Dermis microvascular lymphatic vessel endothelial cell (primary cell): ENCODE measurements around the gene ZNF488. TPM values are rescaled to one million over a fixed set of nuclear protein-coding genes. Genes with fewer than 3 reads are reported as not detected.
"Not testable (repeated sequence)": the region's sequence is repeated elsewhere in the genome, so short reads cannot be mapped to it uniquely, and the experiment has no call there.

Experiments used
- DNase-seq, 2 donors: peaks; one replicate each; pipeline versions ENCODE4 v3.0.0 to v3.0.0-alpha.2; 2010; ENCODE audit warnings: low read depth in 2 of 2
- total RNA-seq: library from RNA; depleted of rRNA; stranded (reverse); fragments of >200 nt; gene quantifications from 2 replicates; pipeline ENCODE4 v1.2.1, GENCODE V29; 2014

ZNF488 gene, protein sequence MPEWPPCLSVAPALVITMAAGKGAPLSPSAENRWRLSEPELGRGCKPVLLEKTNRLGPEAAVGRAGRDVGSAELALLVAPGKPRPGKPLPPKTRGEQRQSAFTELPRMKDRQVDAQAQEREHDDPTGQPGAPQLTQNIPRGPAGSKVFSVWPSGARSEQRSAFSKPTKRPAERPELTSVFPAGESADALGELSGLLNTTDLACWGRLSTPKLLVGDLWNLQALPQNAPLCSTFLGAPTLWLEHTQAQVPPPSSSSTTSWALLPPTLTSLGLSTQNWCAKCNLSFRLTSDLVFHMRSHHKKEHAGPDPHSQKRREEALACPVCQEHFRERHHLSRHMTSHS
- 0.13 TPM in 2 replicates for total RNA-seq

DNA sequence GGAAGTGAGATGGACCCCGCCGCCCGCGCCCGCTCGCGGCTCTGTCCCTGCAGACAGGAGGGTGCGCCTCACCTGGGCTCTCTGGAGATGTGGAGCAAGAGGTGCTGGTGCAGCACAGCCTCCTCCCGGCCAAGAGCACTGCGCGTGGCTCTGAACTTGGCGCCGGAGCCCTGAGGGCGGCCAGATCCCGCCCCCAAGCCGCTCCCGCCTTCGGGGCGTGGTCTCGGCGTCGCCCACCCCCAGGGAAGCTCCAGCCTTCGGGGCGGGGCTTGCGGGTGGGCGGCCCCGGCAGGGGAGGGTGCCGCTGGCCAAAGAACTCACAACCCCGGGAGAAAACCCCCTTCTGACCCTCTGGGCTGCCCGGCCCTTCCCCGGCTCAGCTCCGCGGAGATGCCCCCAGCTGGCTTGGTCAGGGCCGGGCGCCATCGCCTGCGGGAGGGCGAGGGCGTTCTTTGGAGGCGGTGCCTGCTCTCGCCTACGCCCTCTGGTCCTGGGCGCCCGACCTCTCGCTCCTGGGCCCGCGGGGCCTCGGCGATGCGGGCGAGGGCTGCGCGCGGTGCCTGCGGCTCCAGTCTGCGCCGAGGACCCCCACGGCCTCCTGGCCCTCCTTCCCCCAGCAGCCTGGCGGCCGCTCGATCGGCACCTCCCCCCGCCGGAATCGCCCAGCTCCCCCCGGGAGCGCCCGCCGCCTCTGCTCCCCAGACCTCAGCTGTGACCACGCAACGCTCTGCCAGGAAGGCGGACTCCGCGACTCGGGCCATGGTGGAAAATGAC, at the start of gene ZNF488:
Gene ZNF488 (minus strand): TSS at position 146 of the 774 bp plus-strand sequence. CDS start 15,464 bp downstream, outside the sequence.
- peak; percentile 30 to 76 for DNase-seq

DNA sequence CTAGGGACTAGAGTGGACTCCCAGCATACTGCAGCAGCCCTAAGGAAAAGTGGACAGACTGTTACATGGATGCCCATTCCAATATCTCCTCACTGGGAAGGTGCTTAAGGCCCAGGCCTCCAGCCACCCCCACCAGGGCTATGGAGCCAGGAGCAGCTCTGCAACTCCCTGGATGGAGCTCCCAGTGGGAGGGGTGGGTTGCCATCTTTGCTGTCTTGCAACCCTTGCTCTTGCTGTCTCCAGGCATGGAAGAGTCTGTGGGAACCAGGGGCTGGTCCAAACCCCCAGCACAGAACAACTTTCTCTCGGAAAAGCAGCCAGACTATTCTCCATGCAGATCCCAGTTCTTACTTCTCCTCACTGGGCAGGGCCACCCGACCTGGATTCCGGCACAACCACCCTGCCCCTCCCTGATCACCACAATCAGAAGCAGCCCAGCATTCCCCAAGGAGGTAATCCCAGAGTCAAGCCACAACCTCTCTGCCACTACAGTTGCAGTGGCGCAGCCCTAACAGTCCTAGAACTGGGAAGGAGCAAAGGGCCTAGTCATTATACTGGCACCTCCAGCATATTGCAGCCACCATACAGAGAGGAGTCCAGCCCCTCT, 41.8 kb upstream of the ZNF488 start:
- DNase-seq, result no peak

DNA sequence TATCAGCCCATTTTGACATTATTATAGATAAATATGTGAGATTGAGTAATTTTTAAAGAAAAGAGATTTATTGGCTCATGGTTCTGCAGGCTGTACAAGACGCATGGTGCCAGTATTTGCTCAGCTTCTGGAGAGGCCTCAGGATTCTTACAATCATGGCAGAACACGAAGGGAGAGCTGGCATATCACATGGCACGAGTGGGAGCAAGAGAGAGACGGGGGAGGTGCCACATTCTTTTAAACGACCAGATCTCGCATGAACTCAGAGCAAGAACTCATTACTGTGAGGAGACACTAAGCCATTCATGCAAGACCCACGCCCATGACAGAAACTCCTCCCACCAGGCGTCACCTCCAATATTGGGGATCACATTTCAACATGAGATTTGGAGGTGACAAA, 40.1 kb upstream of the ZNF488 start:
- DNase-seq, result no peak

DNA sequence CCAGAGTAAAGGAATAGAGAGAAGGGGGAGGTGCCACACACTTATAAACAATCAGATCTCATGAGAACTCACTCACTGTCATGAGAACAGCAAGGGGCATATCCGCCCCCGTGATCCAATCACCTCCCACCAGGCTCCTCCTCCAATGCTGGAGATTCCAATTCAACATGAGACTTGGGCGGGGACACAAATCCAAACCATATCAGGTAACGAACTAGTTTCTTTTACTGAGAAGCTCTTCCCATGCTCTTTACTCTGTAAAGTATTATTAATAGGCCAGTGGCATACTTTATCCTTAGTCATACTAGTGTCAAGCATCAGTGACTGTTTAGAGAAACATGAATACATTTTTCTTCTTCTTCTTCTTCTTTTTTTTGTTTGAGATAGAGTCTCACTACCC, 39.4 kb upstream of the ZNF488 start:
- no peak for DNase-seq

DNA sequence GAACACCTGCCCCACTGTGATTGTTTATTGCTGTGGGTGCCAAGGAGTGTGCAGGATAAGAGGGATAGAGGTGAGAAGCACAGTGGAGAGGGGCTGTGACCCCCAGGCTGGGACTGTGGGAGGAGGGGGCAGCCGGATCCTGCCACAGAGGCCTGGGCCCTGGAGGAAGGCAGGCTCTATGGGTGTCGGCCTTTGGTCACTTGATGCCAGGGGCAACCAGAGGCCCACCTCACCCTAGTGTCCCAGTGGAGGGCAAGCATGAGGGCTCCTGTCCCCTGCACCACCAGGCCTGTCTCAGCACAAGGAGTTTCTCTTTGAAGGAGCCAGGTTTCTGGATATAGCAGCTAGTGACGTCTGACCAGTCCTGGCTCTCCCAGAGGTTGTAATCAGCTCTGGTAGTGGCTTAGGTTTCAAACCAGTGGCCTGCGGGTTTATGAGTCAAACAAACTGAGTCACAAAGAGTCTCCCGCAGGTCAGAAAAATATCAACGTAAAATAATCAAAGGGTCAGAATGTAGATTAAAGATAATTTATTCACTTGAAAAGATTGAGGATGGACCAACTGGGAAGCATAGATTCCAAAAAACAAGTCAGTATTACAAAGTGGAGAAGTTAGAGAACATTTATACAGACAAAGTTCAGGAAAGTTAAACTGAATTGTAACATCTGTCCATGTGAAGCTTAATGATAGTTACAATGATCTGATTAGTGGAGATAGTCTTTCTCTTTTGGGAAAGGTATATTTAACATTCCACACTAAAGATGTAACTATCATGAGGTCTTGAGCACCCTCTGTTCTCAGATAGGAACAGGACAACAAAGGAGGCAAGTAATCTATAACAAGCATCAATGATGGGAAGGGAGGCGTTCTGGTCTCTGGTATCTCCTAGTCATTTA, 37.2 kb upstream of the ZNF488 start:
- DNase-seq, result no peak

DNA sequence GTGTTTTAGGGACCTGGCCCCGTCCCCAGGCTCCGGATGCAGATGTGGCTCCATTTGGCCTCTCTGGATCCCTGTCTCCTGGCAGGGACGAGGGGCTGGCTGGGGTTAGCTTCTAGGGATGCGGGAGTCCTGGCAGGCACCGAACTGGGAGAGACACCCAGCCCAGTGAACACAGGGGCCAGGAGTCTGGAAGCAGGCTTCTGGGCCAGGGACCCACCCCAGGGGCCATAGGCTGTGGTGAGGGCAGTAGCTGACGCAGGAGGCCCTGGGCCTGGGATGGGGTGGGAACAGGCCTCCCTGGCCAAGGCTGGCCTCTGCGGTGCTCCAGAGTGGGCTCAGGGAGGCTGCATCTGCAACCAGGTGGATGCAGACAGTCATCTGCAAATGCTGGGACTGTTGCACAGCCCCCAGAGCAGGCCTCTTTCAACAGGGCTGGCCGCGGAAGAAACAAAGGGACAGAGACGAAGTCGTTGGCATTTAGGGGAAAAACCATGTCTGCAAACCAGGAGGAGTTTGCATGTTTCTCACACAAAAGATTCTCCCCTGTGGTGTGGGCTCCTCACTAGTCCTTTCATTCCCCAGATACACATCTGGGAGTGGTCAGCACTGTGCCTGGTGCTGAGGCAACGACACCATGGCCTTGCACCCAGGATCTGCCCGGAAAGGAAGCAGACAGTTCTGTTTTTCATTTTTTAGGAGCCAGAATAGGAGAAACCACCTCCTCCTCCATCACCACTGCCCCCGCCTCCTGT, 36.4 kb upstream of the ZNF488 start:
- DNase-seq, result no peak

DNA sequence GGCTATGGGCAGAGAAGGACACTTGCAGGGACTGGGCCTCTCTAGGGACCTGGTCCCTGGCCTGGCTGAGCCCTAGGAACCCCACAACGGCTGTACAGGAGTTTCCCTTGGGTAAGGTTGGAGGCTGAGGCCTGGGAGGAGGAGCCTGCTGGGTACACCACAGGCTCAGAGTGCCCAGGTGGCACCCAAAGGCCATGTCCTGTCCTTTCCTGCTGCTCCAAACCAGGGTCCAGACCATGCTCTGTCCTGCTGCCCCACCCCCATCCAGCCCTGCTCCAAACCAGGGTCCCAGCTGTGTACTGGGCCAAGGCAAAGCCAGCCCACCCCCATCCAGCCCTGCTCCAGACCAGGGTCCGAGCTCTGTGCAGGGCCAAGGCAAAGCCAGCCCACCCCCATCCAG, 35.3 kb upstream of the ZNF488 start:
- no peak for DNase-seq

DNA sequence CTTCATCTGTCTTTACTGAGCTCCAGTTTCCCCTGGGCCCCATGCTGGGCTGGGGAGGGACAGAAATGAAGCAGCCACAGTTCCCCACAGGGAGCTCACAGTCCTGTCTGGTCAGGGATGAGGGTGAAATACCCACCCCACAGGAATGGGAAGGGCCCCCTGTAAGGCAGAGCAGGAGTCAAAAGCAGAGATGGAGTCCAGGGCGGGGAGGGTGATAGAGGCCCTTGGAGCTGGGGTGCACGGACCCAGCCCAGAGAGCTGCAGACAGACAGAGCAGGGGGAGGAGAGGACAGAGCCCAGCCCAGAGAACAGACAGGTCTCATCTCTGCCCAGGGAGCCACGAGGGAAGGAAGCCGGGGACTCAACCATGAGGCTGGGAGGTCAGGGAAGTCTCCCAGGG, 34.9 kb upstream of the ZNF488 start:
- no peak for DNase-seq

DNA sequence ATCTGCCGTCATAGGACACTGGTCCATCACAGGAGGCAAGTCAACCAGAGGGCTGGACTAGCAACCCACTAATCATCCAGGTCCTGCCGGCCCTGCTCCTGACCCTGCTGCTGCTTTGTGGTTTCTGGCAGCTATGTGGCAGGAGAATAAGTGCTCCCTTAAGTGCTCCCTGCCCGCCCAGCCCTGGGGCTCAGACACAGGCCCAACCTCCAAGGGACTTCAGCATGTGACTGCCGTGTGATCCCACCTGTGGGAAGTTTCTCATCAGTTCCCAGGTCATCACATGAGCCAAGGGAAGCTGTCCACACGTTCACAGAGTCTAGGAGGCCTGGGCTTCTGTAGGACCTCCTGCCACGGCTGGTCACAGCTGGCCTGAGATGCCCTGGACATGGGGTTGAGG, 34.2 kb upstream of the ZNF488 start:
- no peak for DNase-seq

DNA sequence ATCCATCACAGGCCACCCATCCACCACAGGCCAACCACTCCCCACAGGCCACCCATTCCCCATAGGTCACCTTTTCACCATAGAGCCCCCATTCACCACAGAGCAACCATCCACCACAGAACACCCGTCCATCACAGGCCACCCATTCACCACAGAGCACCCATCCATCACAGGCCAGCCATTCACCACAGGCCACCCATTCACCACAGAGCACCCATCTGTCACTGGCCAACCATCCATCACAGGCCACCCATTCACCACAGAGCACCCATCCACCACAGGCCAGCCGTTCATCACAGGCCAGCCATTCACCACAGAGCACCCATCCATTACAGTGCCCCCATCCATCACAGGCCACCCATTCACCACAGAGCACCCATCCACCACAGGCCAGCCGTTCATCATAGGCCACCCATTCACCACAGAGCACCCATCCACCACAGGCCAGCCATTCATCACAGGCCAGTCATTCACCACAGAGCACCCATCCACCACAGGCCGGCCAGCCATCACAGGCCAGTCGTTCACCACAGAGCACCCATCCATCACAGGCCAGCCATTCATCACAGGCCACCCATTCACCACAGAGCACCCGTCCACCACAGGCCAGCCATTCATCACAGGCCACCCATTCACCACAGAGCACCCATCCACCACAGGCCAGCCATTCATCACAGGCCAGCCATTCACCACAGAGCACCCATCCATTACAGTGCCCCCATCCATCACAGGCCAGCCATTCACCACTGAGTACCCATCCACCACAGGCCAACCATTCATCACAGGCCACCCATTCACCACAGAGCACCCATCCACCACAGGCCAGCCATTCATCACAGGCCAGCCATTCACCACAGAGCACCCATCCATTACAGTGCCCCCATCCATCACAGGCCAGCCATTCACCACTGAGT, 32.5 kb upstream of the ZNF488 start:
- not testable (repeated sequence) for DNase-seq

DNA sequence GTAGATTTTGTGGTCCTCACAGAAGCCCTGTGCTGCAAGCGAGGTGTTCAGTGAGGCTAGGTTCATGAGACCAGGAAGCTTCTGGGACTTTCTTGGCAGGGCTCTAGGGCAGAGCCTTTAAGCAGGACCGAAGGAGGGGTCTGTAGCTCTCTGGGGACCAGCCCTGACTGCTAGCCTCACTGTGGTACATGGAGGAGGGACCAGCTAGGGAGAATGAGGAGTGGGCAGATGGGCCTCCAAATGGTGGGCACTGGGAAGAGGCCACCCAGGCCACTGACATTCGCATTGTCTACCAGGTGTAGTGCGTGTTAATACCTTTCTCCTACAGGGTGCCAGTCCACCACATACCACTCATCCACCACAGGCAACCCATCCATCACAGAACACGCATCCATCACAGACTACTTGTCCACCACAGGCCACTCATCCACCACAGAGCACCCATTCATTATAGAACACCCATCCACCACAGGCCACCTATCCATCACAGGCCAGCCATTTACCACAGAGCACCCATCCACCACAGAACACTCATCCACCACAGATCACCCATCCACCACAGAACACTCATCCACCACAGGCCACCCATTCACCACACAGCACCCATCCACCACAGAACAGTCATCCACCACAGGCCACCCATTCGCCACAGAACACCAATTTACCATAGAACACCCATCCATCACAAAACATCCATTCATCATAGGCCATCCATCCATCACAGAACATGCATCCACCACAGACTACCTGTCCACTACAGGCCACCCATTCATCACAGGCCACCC, 31.6 kb upstream of the ZNF488 start:
- DNase-seq, result no peak

DNA sequence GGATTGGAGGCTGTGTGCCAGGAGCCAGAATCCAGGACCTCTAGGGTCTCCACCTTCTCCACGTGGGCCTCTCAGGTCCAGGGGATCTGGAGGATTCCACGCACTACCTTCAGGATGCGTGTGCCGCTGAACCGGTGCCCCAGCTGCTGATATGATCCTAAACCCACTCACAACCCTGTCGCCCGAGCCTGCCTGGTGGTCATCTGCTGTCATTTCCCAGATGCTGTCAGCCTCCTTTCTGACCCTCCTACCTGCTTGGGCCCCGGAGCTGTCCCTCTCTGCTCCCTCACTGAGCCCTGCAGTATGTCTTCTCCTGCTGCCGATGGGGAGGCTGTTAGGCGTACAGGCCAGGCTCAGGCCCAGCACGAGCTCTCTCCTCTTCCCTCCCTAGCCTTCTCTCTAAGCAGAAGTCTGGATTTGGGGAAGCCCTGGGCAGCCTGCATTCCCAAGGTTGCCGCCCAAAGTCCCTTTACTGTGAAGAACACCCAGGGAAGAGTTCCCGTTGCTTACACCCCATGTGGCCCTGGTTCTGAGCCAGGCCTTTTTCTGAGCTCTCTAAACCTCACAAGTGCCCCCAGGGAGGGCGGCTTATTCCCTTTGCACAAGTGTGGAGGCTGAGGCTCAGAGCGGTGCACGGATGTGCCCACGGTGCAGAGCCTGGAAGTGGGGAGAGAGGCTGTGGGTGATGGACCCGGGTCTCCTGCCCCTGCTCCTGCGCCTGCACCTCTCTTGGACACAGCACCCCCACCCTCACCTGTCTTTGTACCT, 30.8 kb upstream of the ZNF488 start:
- no peak for DNase-seq

DNA sequence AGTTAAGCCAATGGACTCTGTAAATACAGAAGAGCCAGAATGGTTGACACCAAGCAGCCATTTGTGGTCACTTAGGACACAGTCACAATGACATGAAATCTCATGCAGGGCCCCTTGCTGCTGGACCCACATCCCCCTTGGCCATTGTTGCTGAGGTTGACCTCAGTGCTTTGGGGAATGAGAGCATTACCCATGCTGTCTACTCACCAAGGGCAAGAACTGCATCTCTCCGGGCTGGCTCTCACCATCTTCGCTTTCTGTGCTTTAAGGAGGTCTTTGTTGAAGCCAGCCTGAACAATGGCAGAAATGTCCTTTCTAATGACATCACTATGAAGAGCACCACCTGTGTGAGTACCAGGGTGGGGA, 30.1 kb upstream of the ZNF488 start:
- DNase-seq, result no peak

DNA sequence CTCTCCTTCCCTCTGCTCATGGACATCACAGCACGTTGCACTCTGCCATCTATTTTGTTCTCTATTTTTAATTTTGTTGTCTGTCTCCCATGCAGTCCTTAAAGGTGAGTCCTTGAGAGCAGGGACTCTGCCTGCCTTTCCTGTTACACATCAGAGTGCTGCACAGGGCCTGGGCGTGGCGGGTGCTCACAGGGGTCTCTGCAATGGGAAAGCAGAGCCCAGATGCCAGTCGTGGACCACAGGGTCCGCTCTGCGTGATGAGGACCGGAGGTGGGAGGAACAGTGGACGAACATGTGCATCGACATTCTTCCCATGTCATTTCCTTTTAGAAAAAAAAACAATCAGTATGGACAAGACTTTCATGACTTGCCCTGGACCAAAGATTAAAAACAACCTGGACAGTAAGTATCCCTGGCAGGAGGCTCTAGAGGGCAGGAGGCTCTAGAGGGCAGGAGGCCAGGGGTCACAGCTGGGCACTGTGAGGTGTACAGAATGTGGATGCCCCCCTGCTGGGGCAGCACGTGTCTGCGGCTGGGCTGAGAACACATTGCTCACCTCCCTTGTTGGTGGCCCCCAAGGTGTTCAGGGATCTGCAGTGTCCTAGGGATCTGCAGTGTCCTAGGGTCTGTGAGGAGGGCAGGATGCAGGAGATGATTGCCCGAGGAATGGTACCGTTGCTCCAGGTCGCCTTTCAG, 29.6 kb upstream of the ZNF488 start:
- peak; percentile 6 to 27 for DNase-seq

DNA sequence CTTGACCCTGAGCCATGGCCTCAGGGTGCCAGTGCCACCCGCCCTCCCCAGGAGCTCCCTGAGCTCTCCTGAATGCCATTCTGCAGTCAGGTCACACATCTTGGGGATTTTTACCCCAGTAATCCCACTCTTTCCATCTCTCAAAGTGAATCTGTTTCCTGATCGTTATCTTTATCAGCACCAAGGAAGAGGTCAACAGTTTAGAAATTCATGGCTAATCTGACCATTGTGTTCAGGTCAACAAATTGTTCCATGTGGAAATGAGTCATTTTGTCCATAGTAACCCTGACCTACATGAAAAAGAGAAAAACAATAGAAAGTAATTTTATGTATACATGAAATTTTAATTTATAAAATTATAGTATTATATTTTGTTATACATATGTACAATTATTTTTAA, 28.8 kb upstream of the ZNF488 start:
- peak; percentile 67 to 74 for DNase-seq

DNA sequence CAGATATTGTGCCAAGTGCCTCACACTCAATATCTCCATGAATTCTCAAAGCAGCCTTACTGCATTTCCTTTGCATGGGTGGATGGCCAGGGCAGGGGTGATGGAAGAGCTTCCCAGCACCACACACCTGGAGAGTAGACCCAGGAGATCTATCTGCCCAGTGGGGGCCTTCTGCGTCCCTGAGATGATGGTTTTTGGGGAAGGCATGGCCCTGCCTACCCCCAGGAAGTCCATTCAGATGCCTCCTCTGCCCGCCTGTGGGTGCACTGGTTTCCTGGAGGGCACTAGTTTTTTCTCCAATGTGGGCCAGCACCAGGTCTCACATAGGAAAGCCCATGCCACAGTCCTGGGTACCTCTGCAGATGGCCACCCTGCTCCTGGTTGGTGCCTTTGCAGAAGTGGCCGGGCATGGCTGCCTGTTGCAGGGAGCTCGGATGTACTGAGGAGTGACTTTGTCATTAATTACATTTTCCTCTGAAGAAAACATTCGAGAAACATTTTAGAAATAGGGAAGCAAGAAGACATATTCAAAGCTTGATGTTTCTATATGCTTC, 28.2 kb upstream of the ZNF488 start:
- DNase-seq, result no peak

DNA sequence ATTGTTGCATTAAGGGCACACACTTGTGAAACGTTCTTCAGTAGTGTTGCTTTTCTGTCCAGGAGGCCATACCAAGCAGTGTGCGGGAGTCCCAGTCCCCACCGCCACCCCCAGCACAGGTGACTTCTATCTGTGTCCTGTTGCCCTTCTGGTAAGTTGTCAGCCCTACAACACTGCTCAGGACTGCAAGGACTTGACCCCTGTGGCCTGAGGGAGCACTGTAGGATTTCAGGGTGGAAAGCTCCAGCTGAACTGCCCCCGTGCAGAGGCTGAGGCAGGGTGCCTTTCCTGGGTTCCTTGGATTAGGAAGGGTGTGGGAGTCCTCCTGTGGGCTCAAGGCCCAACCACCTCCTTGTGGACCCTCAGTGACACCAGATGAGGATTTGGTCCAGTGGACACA, 26.8 kb upstream of the ZNF488 start:
- no peak for DNase-seq
